BJ (cell line): ENCODE measurements around the gene ACAD9. TPM values are rescaled to one million over a fixed set of nuclear protein-coding genes. Genes with fewer than 3 reads are reported as not detected.
A peak's percentile ranks its signal among the peaks of the same experiment; 100 is the strongest.

Experiments
- CTCF ChIA-PET: fragments of 350-600 bp; formaldehyde crosslinking; extraction: SDS; loops from one replicate; lab custom pipeline; 2021; ENCODE audit warnings: antibody characterized with exemption, inconsistent platforms; lab: Yijun Ruan, JAX
- POLR2A ChIA-PET: fragments of 300-600 bp; sonication (Branson Sonifier 250); formaldehyde crosslinking; extraction: SDS; loops from one replicate; lab custom pipeline; 2021; ENCODE audit warnings: antibody characterized with exemption; lab: Charles Lee
- DNase-seq: peaks from one replicate; pipeline ENCODE4 v3.0.0-alpha.2; 2011; ENCODE audit warnings: low read depth
- H3K27me3 ChIP-seq: 2 replicates; pipeline ENCODE4 v1.6.0; 2011; ENCODE audit warnings: low read length; ENCODE audit not compliant: control insufficient read depth, insufficient read depth
- H3K36me3 ChIP-seq: 2 replicates; pipeline ENCODE4 v1.5.1; 2011; ENCODE audit warnings: low read length; ENCODE audit not compliant: control insufficient read depth, insufficient read depth
- H3K4me3 ChIP-seq: 2 replicates; pipeline ENCODE4 v1.5.1; 2011; ENCODE audit warnings: low read depth, mild to moderate bottlenecking, control low read depth, low read length
- polyA plus RNA-seq: library from polyadenylated mRNA; depleted of rRNA; stranded (reverse); fragments of >200 nt; gene quantifications from 2 replicates; pipeline ENCODE4 v1.2.3, GENCODE V29; 2011
- TF ChIP-seq, protein P1 (sequence below): IDR thresholded peaks from 2 replicates; pipeline ENCODE4 v1.5.1; 2011; ENCODE audit warnings: low read depth, mild to moderate bottlenecking, control low read depth, inconsistent platforms, low read length, moderate library complexity; ENCODE audit not compliant: insufficient read depth

The ACAD9 gene
- polyA plus RNA-seq, 1 experiment, result 48.5 TPM

DNA sequence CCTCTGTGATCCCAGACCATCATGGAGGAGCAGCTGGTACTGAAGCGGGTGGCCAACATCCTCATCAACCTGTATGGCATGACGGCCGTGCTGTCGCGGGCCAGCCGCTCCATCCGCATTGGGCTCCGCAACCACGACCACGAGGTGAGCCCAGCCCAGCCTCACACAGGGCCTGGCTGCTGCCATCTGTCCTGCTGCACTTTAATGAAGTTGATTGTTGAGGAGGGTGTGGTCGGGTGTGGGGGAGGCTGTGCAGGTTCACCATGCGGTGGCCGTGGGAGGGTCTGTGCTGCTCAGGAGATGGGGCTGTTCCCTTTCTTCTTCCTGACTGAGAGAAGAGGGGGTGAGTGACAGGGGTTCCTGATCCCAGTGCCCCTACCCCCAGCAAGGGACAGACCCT is 30.6 kb downstream of the ACAD9 start:
- peaks cover 50% of the 10 kb centered on the region for H3K36me3 ChIP-seq
- TF ChIP-seq, protein P1, sequence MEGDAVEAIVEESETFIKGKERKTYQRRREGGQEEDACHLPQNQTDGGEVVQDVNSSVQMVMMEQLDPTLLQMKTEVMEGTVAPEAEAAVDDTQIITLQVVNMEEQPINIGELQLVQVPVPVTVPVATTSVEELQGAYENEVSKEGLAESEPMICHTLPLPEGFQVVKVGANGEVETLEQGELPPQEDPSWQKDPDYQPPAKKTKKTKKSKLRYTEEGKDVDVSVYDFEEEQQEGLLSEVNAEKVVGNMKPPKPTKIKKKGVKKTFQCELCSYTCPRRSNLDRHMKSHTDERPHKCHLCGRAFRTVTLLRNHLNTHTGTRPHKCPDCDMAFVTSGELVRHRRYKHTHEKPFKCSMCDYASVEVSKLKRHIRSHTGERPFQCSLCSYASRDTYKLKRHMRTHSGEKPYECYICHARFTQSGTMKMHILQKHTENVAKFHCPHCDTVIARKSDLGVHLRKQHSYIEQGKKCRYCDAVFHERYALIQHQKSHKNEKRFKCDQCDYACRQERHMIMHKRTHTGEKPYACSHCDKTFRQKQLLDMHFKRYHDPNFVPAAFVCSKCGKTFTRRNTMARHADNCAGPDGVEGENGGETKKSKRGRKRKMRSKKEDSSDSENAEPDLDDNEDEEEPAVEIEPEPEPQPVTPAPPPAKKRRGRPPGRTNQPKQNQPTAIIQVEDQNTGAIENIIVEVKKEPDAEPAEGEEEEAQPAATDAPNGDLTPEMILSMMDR, result no peak

DNA sequence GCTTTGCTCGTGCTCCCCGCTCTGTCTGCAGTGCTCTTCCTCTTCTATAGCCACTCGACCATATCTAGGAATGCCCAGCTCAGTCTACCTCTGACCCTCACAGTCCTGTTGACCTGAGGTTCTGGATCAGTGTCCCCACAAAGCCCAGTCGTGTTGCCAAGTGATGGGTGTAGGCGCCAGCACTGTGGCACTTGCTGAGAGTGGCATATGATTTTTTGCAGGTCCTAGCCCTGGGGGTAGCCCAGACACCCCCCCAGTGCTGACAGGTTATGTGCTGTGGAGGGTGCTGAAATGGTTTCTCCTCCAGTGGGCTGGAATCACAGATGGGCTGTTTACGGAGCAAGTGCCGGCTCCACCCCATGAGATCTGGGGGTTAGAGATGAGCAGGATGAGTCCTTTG is 32.5 kb downstream of the ACAD9 start:
- Histone ChIP-seq H3K27me3 (no peaks in the 10 kb centered on the region), H3K4me3 (no peak overlapping the region), H3K36me3 (peaks cover 39% of the 10 kb centered on the region)
- ChIA-PET CTCF (no interaction called here), POLR2A (no interaction called here)
- TF ChIP-seq, protein P1, result no peak
- DNase-seq, result no peak

More for the DNA sequence above, 30.6 kb downstream of the ACAD9 start:
- Histone ChIP-seq H3K27me3 (no peaks in the 10 kb centered on the region), H3K4me3 (no peak overlapping the region)
- ChIA-PET POLR2A (no interaction called here), CTCF (interaction anchor here (0.7 kb wide), 1 partner anchor 28 kb away, joined by 4 read pairs; no protein-coding TSS in a partner anchor)
- no peak for DNase-seq

DNA sequence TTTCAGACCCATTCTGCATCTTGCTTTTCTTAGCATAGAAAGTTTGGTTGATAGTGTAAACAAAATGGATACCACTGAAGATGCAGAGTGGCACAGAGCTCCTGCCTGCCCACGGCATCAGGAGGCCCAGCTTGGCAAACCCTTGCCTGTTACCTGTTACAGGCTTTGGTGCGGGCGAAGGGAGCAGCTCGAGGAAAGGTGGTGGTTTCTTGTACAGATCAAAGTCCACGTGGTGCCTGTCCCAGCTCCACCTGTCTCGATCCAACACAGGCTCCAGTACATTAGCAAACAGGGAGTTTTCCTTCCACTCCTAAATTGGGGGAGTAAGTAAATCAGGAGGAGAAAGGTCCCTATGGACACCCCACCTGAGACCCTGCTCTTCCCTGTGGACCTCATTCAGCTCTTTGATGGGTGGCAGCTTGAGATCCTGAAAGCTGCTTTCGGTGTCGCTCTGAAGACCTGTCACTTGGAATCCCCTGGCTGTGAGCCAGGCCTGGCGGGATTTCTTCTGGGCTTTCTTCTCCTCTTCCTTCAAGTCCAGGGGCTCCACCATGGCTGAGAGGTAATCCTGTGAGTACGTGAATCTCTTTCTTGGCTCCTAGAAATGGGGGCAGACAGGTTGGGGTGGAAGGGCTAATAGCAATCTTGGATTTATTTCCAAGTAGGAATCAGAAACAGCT is 35.7 kb downstream of the ACAD9 start:
- ChIA-PET CTCF (no interaction called here), POLR2A (no interaction called here)
- TF ChIP-seq, protein P1, result no peak
- H3K36me3 ChIP-seq, result peaks cover 16% of the 10 kb centered on the region
- no peaks in the 10 kb centered on the region for H3K27me3 ChIP-seq
- H3K4me3 ChIP-seq, result no peak overlapping the region
- no peak for DNase-seq

DNA sequence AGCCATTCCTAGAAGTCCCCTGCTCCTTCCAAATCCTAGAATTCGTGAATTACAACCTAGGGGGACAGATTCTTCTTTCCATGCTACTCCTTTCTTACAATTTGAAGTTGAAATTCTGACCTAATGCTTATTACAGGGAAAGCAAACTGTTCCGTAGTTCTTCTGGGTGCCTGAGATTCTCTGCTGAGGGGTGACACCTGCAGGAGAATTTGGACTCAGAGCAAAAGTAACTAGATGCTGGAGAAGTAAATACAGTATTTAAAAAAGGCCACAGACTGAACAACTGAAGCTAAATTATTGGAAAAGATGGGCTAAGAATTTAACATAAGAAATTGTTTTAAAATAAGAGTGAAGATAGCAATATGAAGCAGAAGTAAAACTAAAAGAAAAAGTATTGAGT is 37.9 kb downstream of the ACAD9 start:
- TF ChIP-seq, protein P1, result 0 out of 2 replicates have a peak, but pooled peaks have one; percentile 9
- peaks cover 13% of the 10 kb centered on the region for H3K36me3 ChIP-seq
- no peaks in the 10 kb centered on the region for H3K27me3 ChIP-seq
- no peak overlapping the region for H3K4me3 ChIP-seq
- CTCF ChIA-PET, result no interaction called here
- POLR2A ChIA-PET, result no interaction called here
- no peak for DNase-seq

DNA sequence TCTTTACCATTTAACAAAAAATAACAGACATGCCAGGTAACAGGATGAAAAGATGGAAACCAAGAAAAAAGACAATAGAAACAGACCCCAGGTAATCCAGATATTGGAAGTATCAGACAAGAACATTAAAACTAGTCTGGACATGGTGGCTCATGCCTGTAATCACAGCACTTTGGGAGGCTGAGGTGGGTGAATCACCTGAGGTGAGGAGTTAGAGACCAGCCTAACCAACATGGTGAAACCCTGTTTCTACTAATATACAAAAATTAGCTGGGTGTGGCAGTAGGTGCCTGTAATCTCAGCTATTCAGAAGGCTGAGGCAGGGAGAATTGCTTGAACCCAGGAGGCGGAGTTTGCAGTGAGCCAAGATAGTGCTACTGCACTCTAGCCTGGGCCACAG is 40.6 kb downstream of the ACAD9 start:
- ChIA-PET POLR2A (no interaction called here), CTCF (no interaction called here)
- DNase-seq, result no peak
- Histone ChIP-seq H3K27me3 (no peaks in the 10 kb centered on the region), H3K36me3 (no peaks in the 10 kb centered on the region), H3K4me3 (no peak overlapping the region)
- TF ChIP-seq, protein P1, result no peak
